Transverse colon (tissue), 4 donors: ENCODE data around the gene MGAT1. TPM values are rescaled to one million over a fixed set of nuclear protein-coding genes. Genes with fewer than 3 reads are reported as not detected.

Experiments
- DNase-seq: peaks from one replicate; pipeline ENCODE4 v3.0.0-alpha.2; 2019
- H3K27ac ChIP-seq, 4 donors: fragments of 200-600 bp; sonication (generic); 2 replicates each; pipeline ENCODE4 v1.5.1; 2016 to 2018; ENCODE audit warnings: inconsistent platforms in 4 of 4
- H3K27me3 ChIP-seq: fragments of 200-600 bp; sonication (generic); 2 replicates; pipeline ENCODE4 v1.5.1; 2017; ENCODE audit warnings: inconsistent platforms
- H3K36me3 ChIP-seq, 4 donors: fragments of 200-600 bp; sonication (generic); 2 replicates each; pipeline ENCODE4 v1.5.1; 2017 to 2019; ENCODE audit warnings: inconsistent platforms in 4 of 4
- H3K4me1 ChIP-seq, 4 donors: fragments of 200-600 bp; sonication (generic); 2 replicates each; pipeline ENCODE4 v1.5.1; 2017 to 2020; ENCODE audit warnings: inconsistent platforms in 4 of 4
- H3K4me3 ChIP-seq, 4 donors: fragments of 200-600 bp; sonication (generic); 1 replicate in 1 of 4; 2 replicates in 3 of 4; pipeline versions ENCODE4 v1.5.1 to v1.6.1; 2017 to 2019; ENCODE audit warnings: inconsistent platforms in 4 of 4
- H3K9me3 ChIP-seq, 2 donors: fragments of 200-600 bp; sonication (generic); 2 replicates each; pipeline ENCODE4 v1.5.1; 2017 to 2019; ENCODE audit warnings: inconsistent platforms in 2 of 2
- CTCF ChIP-seq, 5 experiments: fragments of 200-600 bp in 3 of 5; fragments of 450-650 bp in 2 of 5; sonication (generic) in 3 of 5; IDR thresholded peaks; 1 replicate in 2 of 5; 2 replicates in 3 of 5; pipeline ENCODE4 v1.5.1; 2016 to 2017; ENCODE audit warnings: antibody characterized with exemption in 5 of 5, inconsistent platforms in 3 of 5, mild to moderate bottlenecking in 2 of 5, moderate library complexity in 1 of 5
- EP300 ChIP-seq: sonication (generic); formaldehyde crosslinking; IDR thresholded peaks from one replicate; pipeline ENCODE4 v1.6.1; 2017; ENCODE audit warnings: antibody characterized with exemption, low read depth
- POLR2A ChIP-seq: fragments of 450-650 bp; IDR thresholded peaks from one replicate; pipeline ENCODE4 v1.6.1; 2016; ENCODE audit warnings: antibody characterized with exemption, mild to moderate bottlenecking, moderate library complexity
- POLR2AphosphoS5 ChIP-seq, 3 donors: sonication (generic); formaldehyde crosslinking; IDR thresholded peaks; one replicate each; pipeline ENCODE4 v1.6.1; 2016; ENCODE audit warnings: antibody characterized with exemption in 3 of 3
- WGBS, 2 donors: methylation state at CpG; one replicate each; pipeline ENCODE4 v1.1.5; 2018; ENCODE audit warnings: low coverage in 1 of 2; 5-methylcytosine and 5-hydroxymethylcytosine counted together
- in situ Hi-C, 4 donors: fragments of 200-750 bp; cut with MboI; loops; one replicate each; pipeline versions ENCODE4 v1.15.0 to v1.15.1; 2017; ENCODE audit warnings: low sequenced_read_pairs in 3 of 4, low pct_ligation_motif_present in 1 of 4, low pct_unique_long_range_greater_than_20kb in 1 of 4
- intact Hi-C: fragments of 100-400 bp; cut with DNase I; formaldehyde crosslinking; loops from one replicate; pipeline ENCODE4 v1.15.1; 2023; ENCODE audit warnings: low total_unique reads
- total RNA-seq, 4 donors: library from RNA; depleted of rRNA; stranded (reverse); fragments of >200 nt; gene quantifications; one replicate each; pipeline ENCODE4 v1.1.0, GENCODE V29; 2016

MGAT1 gene
- total RNA-seq, 4 donors from 2014 or later, result 98.5 to 131 (median 114) TPM

- intact Hi-C loops, result no loop called here
- WGBS, 2 donors, result 2 to 14% methylated on average over 10 to 71 of the region's 80 CpGs
Observed at GRCh38 chr5:180831139-180832093, 28.8 kb upstream of the MGAT1 start.

GRCh38 chr5:180830253-180831138 is 27.9 kb upstream of the MGAT1 start:
- Histone ChIP-seq H3K4me3 (peak overlapping the region; percentile 75 to 93 (median 88)), H3K4me1 (peaks cover 5 to 42% (median 15%) of the 10 kb centered on the region in 4 donors), H3K27me3 (no peaks in the 10 kb centered on the region), H3K9me3 (no peaks in the 10 kb centered on the region), H3K27ac (peak overlapping the region; percentile 99), H3K36me3 (no peaks in the 10 kb centered on the region)
- in situ Hi-C loops (no loop called here), intact Hi-C loops (no loop called here)
- WGBS, 2 donors, result 11% methylated on average over 35 of the region's 35 CpGs; no CpG with 5 or more reads in 1 of the 2 donors
- TF ChIP-seq POLR2AphosphoS5 (IDR thresholded peaks at IDR 0.05) (peak in 2 of 3 donors; percentile 76 to 81), CTCF (IDR thresholded peaks at IDR 0.05) (no peak), POLR2A (peak; percentile 77)
- DNase-seq, result peak; percentile 85

More at GRCh38 chr5:180831139-180832093, 28.8 kb upstream of the MGAT1 start:
- Histone ChIP-seq H3K4me3 (peak overlapping the region; percentile 75 to 93 (median 88)), H3K27ac (peak overlapping the region; percentile 99), H3K36me3 (no peaks in the 10 kb centered on the region), H3K27me3 (no peaks in the 10 kb centered on the region), H3K9me3 (no peaks in the 10 kb centered on the region), H3K4me1 (peaks cover 5 to 33% (median 15%) of the 10 kb centered on the region in 4 donors)
- TF ChIP-seq POLR2A (peak; percentile 63), EP300 (no peak), POLR2AphosphoS5 (IDR thresholded peaks at IDR 0.05) (peak; percentile 56 to 92 (median 87)), CTCF (IDR thresholded peaks at IDR 0.05) (peak in 3 of 5 experiments; percentile 9 to 48 (median 27))
- in situ Hi-C loops, result no loop called here
- DNase-seq, result peak; percentile 92

GRCh38 chr5:180829726-180830125 is 27.1 kb upstream of the MGAT1 start:
- peak overlapping the region; percentile 99 for H3K27ac ChIP-seq
- no peaks in the 10 kb centered on the region for H3K27me3 ChIP-seq
- H3K36me3 ChIP-seq, result no peaks in the 10 kb centered on the region
- WGBS, 2 donors, result 92 to 100% methylated on average over 1 to 5 of the region's 5 CpGs
- H3K4me1 ChIP-seq, result peaks cover 5 to 49% (median 15%) of the 10 kb centered on the region in 4 donors
- peak overlapping the region in 1 of 4 donors; percentile 75 for H3K4me3 ChIP-seq
- in situ Hi-C loops, result no loop called here
- intact Hi-C loops, result no loop called here
- no peak for DNase-seq
- no peaks in the 10 kb centered on the region for H3K9me3 ChIP-seq
- TF ChIP-seq POLR2A, result no peak
- no peak for TF ChIP-seq EP300
- no peak for TF ChIP-seq CTCF (IDR thresholded peaks at IDR 0.05)
